GM12878 (cell line): ENCODE results near the gene SLC9C1. TPM values are rescaled to one million over a fixed set of nuclear protein-coding genes. Genes with fewer than 3 reads are reported as not detected.

Experiments
- CBFB ChIP-seq: IDR thresholded peaks from 2 replicates; pipeline ENCODE4 v1.6.1; 2016; ENCODE audit warnings: antibody characterized with exemption, low read depth
- CBX3 ChIP-seq: fragments of 200-600 bp; sonication (generic); IDR thresholded peaks from 2 replicates; pipeline ENCODE4 v1.6.1; 2016; ENCODE audit warnings: low read depth, borderline replicate concordance
- CHD2 ChIP-seq: IDR thresholded peaks from 2 replicates; pipeline ENCODE4 v1.6.1; 2011; ENCODE audit warnings: low read depth, low read length, improper control_type of control experiment, borderline replicate concordance
- DPF2 ChIP-seq: fragments of 450-650 bp; IDR thresholded peaks from 2 replicates; pipeline ENCODE4 v1.6.1; 2017; ENCODE audit warnings: mild to moderate bottlenecking
- E2F4 ChIP-seq: IDR thresholded peaks from 2 replicates; pipeline ENCODE4 v1.6.1; 2012; ENCODE audit warnings: low read depth, low read length, improper control_type of control experiment
- E4F1 ChIP-seq: fragments of 450-650 bp; IDR thresholded peaks from 2 replicates; pipeline ENCODE4 v1.6.1; 2018; ENCODE audit warnings: borderline replicate concordance, mild to moderate bottlenecking; ENCODE audit not compliant: partially characterized antibody
- EED ChIP-seq: sonication (generic); IDR thresholded peaks from 2 replicates; pipeline ENCODE4 v1.6.1; 2016; ENCODE audit warnings: antibody characterized with exemption, low read depth
- EP300 ChIP-seq, 2 experiments: fragments of 150-350 bp in 1 of 2; IDR thresholded peaks; 2 replicates each; pipeline ENCODE4 v1.6.1; 2011 to 2012; ENCODE audit warnings: low read depth in 2 of 2, low read length in 2 of 2, borderline replicate concordance in 1 of 2, improper control_type of control experiment in 1 of 2, inconsistent platforms in 1 of 2; ENCODE audit not compliant: control insufficient read depth in 1 of 2
- HDAC2 ChIP-seq: fragments of 200-600 bp; sonication (generic); IDR thresholded peaks from 2 replicates; pipeline ENCODE4 v1.6.1; 2017
- IKZF2 ChIP-seq, 2 experiments: fragments of 450-650 bp; IDR thresholded peaks; 2 replicates each; pipeline ENCODE4 v1.6.1; 2017; ENCODE audit warnings: mild to moderate bottlenecking in 2 of 2, moderate library complexity in 2 of 2
- KAT2A ChIP-seq: conservative IDR thresholded peaks from 2 replicates; pipeline ENCODE4 v1.6.1; 2011; ENCODE audit warnings: low read depth, low read length; ENCODE audit not compliant: control insufficient read depth
- KDM1A ChIP-seq: fragments of 200-600 bp; sonication (generic); IDR thresholded peaks from 2 replicates; pipeline ENCODE4 v1.6.1; 2016; ENCODE audit warnings: borderline replicate concordance
- KLF5 ChIP-seq: fragments of 450-650 bp; IDR thresholded peaks from 2 replicates; pipeline ENCODE4 v1.6.1; 2014; ENCODE audit warnings: mild to moderate bottlenecking; ENCODE audit not compliant: partially characterized antibody
- MYC ChIP-seq: IDR thresholded peaks from 2 replicates; pipeline ENCODE4 v1.6.1; 2011; ENCODE audit warnings: mild to moderate bottlenecking, low read length, moderate library complexity, inconsistent platforms; ENCODE audit not compliant: insufficient read depth, insufficient replicate concordance, insufficient read length, severe bottlenecking
- NR2C2 ChIP-seq: IDR thresholded peaks from 2 replicates; pipeline ENCODE4 v1.6.1; 2011; ENCODE audit warnings: borderline replicate concordance, low read depth; ENCODE audit not compliant: control insufficient read depth, insufficient read length
- NR2F1 ChIP-seq: fragments of 450-650 bp; conservative IDR thresholded peaks from 2 replicates; pipeline ENCODE4 v1.6.1; 2017; ENCODE audit warnings: mild to moderate bottlenecking
- POLR2AphosphoS5 ChIP-seq: IDR thresholded peaks from 2 replicates; pipeline ENCODE4 v1.6.1; 2011; ENCODE audit warnings: mild to moderate bottlenecking, low read length, inconsistent platforms
- POU2F2 ChIP-seq: IDR thresholded peaks from 3 replicates; pipeline ENCODE4 v1.6.1; 2011; ENCODE audit warnings: low read depth, mild to moderate bottlenecking, low read length, borderline replicate concordance
- SMAD5 ChIP-seq: IDR thresholded peaks from 2 replicates; pipeline ENCODE4 v1.6.1; 2016; ENCODE audit warnings: antibody characterized with exemption, low read depth
- SMARCA5 ChIP-seq: fragments of 450-650 bp; IDR thresholded peaks from 2 replicates; pipeline ENCODE4 v1.6.1; 2017; ENCODE audit warnings: mild to moderate bottlenecking
- SMC3 ChIP-seq: IDR thresholded peaks from 2 replicates; pipeline ENCODE4 v1.6.1; 2011; ENCODE audit warnings: low read length, improper control_type of control experiment, borderline replicate concordance
- SREBF2 ChIP-seq: IDR thresholded peaks from 2 replicates; pipeline ENCODE4 v1.6.1; 2012; ENCODE audit warnings: mild to moderate bottlenecking, low read length
- TARDBP ChIP-seq: IDR thresholded peaks from 2 replicates; pipeline ENCODE4 v1.6.1; 2016; ENCODE audit warnings: borderline replicate concordance
- TCF3 ChIP-seq: IDR thresholded peaks from 2 replicates; pipeline ENCODE4 v1.6.1; 2012; ENCODE audit warnings: low read depth, mild to moderate bottlenecking, low read length, borderline replicate concordance; ENCODE audit not compliant: insufficient read depth
- YY1 ChIP-seq: IDR thresholded peaks from 2 replicates; pipeline ENCODE4 v1.6.1; 2011; ENCODE audit warnings: low read depth, mild to moderate bottlenecking, low read length
- ZBED1 ChIP-seq: IDR thresholded peaks from 2 replicates; pipeline ENCODE4 v1.6.1; 2016; ENCODE audit warnings: borderline replicate concordance
- polyA plus RNA-seq, 11 experiments: library from polyadenylated mRNA; depleted of rRNA in 4 of 11; unstranded in 6 of 11; stranded (reverse) in 5 of 11; fragments of >200 nt; fragmentation: Nextera tagmentation in 4 of 11; fragmentation: Illumina TruSeq in 1 of 11; extraction: Ambion mirVana in 4 of 11; extraction: Trizol in 1 of 11; gene quantifications; 1 replicate in 1 of 11; 2 replicates in 10 of 11; pipeline versions ENCODE4 v1.2.1 to v1.2.3, GENCODE V29; 2011 to 2016; ENCODE audit warnings: inconsistent platforms in 2 of 11, missing spikeins in 2 of 11, low read depth in 1 of 11
- total RNA-seq, 4 experiments: library from RNA; depleted of rRNA in 3 of 4; stranded (reverse); fragments of >200 nt in 3 of 4; fragmentation: Illumina TruSeq in 1 of 4; extraction: Trizol in 1 of 4; gene quantifications; 2 replicates each; pipeline versions ENCODE4 v1.2.1 to v1.2.3, GENCODE V29; 2013 to 2021
- TF ChIP-seq, protein P1 (sequence below): fragments of 450-650 bp; IDR thresholded peaks from 2 replicates; pipeline ENCODE4 v1.6.1; 2017; ENCODE audit warnings: mild to moderate bottlenecking, low read depth, inconsistent platforms; ENCODE audit not compliant: poor library complexity, severe bottlenecking

Gene SLC9C1
- total and polyA plus RNA-seq, 10 of the 15 experiments (the other 5 are each of a cell fraction or from before 2014, with no cell fraction given), result not detected

GRCh38 chr3:112115161-112115739, 178.8 kb downstream of the SLC9C1 start (continued):
- TF ChIP-seq YY1, result 0 out of 2 replicates have a peak, but pooled peaks have one; percentile 24
- TF ChIP-seq HDAC2, result no peak
- no peak for TF ChIP-seq MYC
- TF ChIP-seq IKZF2 (IDR thresholded peaks at IDR 0.05), result peak; percentile 84 to 88
- TF ChIP-seq, protein P1, sequence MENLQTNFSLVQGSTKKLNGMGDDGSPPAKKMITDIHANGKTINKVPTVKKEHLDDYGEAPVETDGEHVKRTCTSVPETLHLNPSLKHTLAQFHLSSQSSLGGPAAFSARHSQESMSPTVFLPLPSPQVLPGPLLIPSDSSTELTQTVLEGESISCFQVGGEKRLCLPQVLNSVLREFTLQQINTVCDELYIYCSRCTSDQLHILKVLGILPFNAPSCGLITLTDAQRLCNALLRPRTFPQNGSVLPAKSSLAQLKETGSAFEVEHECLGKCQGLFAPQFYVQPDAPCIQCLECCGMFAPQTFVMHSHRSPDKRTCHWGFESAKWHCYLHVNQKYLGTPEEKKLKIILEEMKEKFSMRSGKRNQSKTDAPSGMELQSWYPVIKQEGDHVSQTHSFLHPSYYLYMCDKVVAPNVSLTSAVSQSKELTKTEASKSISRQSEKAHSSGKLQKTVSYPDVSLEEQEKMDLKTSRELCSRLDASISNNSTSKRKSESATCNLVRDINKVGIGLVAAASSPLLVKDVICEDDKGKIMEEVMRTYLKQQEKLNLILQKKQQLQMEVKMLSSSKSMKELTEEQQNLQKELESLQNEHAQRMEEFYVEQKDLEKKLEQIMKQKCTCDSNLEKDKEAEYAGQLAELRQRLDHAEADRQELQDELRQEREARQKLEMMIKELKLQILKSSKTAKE, result no peak
- TF ChIP-seq DPF2, result peak; percentile 38; the same call in 1 of the 2 replicates
- TF ChIP-seq SMC3, result no peak
- peak; percentile 12; the same call in 1 of the 3 replicates for TF ChIP-seq POU2F2
- peak; percentile 62 to 82; a peak in 3 of 4 replicates for TF ChIP-seq EP300 (IDR thresholded peaks at IDR 0.05; ENCODE audit: borderline replicate concordance in 1 of 2, control insufficient read depth in 1 of 2, low read depth in 2 of 2, low read length in 2 of 2)
- TF ChIP-seq SMARCA5, result 0 out of 2 replicates have a peak, but pooled peaks have one; percentile 12
- TF ChIP-seq KLF5, result peak; percentile 34
- TF ChIP-seq TCF3, result peak; percentile 69; the same call in 1 of the 2 replicates
- TF ChIP-seq POLR2AphosphoS5, result peak; percentile 80
- no peak for TF ChIP-seq CBX3
- TF ChIP-seq KDM1A, result no peak
- no peak for TF ChIP-seq SMAD5
- no peak for TF ChIP-seq E4F1
- 0 out of 2 replicates have a peak, but pooled peaks have one; percentile 25 for TF ChIP-seq CBFB
- no peak for TF ChIP-seq TARDBP
- no peak for TF ChIP-seq SREBF2
- no peak for TF ChIP-seq E2F4
- TF ChIP-seq NR2F1, result no peak
- TF ChIP-seq KAT2A, result no peak
- TF ChIP-seq EED, result peak; percentile 89
- peak; percentile 95 for TF ChIP-seq ZBED1
- no peak for TF ChIP-seq NR2C2
- peak; percentile 55; the same call in 1 of the 2 replicates for TF ChIP-seq CHD2
